ENCODE data around the gene EPHB1.

The EPHB1 gene

DNA sequence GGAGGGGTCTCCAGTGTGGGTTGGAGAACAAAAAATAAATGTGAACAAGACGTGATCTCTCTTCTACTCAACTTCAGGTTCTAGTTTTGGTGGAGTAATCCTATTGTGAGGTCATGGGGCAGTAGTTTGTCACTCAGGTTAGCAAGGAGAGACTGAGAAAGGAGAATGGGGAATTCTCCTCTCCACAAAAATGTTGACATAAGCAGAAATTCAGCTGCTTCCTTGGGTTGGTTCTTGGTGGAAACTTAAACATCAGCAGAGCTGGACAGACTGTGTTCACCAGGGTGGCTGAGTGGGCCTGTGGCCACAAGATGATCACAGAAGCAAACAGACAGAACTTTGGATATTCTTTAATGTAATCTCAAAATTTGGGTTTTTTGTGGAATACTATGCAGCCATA is 78.7 kb downstream of the EPHB1 start:
- TF ChIP-seq, protein P1, sequence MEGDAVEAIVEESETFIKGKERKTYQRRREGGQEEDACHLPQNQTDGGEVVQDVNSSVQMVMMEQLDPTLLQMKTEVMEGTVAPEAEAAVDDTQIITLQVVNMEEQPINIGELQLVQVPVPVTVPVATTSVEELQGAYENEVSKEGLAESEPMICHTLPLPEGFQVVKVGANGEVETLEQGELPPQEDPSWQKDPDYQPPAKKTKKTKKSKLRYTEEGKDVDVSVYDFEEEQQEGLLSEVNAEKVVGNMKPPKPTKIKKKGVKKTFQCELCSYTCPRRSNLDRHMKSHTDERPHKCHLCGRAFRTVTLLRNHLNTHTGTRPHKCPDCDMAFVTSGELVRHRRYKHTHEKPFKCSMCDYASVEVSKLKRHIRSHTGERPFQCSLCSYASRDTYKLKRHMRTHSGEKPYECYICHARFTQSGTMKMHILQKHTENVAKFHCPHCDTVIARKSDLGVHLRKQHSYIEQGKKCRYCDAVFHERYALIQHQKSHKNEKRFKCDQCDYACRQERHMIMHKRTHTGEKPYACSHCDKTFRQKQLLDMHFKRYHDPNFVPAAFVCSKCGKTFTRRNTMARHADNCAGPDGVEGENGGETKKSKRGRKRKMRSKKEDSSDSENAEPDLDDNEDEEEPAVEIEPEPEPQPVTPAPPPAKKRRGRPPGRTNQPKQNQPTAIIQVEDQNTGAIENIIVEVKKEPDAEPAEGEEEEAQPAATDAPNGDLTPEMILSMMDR (IDR thresholded peaks at IDR 0.05; ENCODE audit: borderline replicate concordance, insufficient read depth, low read depth, low read length): no peak
- H3K4me3 ChIP-seq (ENCODE audit: low read depth, low read length): no peak overlapping the region

DNA sequence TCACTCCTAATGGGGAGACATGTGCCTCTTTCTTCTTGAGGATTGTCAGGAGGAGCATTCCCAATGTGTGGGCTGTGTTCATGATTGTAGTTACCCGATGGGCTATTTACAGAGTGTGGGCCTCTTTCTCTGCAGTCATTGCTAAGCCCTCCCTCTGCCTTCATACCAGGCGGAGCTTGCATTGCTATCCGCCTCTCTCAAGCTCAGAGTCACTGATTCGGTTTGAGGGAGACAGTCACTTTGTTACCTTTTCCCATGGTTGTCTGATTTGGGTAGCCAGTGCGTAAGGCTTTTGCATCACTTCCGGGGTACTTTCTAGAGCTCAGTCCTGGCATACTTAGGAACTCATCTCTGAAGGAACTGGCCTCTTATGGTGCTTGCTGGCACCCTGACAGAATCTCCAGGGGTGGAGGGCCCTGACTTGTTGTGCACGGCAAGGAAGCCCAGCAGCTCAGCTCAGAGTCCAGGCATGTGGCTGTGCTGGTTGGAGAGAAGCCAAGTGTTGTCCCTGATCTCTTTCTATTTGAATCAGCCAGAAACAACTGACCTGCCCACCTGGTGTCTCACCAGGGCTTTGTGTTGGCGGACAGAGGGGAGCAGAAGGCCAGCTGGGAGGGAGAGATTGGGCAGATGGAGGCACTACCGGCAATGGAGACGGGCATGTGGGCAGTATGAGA is 79.8 kb downstream of the EPHB1 start:
- TF ChIP-seq, protein P1 (IDR thresholded peaks at IDR 0.05; ENCODE audit: borderline replicate concordance, insufficient read depth, low read depth, low read length): no peak
- H3K4me3 ChIP-seq (ENCODE audit: low read depth, low read length): no peak overlapping the region

DNA sequence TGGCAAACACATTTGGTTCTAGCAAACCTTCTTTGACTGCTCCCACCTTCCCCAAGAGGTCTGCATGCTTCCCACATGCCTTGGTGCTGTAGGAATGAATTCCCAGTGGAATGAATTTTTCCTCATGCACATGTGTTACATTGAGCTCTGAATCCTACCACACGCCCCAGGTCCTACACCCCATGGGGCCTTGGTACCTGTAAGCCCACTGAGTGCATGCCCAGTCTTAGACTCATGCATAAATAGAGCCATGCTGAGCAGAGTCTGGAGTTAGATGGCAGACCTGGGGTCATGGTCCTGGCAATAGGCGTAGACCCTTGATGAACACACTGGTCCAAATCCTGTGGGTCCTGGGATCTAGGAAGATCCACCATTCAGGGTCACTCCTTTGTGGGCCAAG is 81.8 kb downstream of the EPHB1 start:
- no peak overlapping the region for H3K4me3 ChIP-seq (ENCODE audit: low read depth, low read length)
- TF ChIP-seq, protein P1 (IDR thresholded peaks at IDR 0.05; ENCODE audit: borderline replicate concordance, insufficient read depth, low read depth, low read length): no peak

DNA sequence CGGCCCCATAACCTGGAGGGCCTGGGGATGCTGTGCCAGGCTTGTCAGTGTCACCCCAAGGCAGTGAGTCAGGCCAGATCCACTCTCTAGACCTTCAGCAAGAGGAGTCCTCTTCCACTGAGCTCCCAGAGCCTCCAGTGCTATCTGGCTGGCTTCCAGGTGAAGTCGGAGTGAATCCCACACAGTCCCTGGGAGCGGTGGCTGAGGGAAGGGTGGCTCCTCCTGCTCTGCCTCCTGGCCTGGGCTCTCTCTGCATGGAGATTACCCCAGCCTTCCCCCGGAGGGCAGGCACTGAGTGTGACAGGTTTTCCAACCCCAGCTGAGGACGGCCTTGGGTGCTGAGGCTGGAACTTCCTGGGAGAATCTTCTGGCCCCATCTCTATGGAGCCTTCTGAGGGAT is 82.7 kb downstream of the EPHB1 start:
- TF ChIP-seq, protein P1 (IDR thresholded peaks at IDR 0.05; ENCODE audit: borderline replicate concordance, insufficient read depth, low read depth, low read length): no peak
- no peak overlapping the region for H3K4me3 ChIP-seq (ENCODE audit: low read depth, low read length)

DNA sequence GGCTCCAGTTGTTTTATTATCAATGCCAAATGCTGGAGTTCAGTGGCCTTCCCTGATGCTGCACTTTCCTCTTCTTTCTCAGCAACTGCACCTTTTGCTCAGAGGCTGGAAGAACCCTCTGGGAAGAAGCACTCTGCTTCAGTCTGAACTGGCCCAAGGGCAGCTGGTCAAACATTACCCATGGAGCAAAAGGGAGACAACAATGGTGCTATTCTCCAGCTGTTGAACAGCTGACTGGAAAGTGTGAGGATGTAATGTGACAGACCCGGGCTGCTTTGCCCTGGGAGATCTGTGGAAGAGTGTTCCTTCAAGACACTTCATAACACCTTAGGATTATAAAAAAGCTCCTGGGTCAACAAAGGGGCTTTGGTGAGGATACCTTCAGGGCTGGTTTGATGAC is 84.9 kb downstream of the EPHB1 start:
- TF ChIP-seq, protein P1 (IDR thresholded peaks at IDR 0.05; ENCODE audit: borderline replicate concordance, insufficient read depth, low read depth, low read length): no peak
- H3K4me3 ChIP-seq (ENCODE audit: low read depth, low read length): no peak overlapping the region

DNA sequence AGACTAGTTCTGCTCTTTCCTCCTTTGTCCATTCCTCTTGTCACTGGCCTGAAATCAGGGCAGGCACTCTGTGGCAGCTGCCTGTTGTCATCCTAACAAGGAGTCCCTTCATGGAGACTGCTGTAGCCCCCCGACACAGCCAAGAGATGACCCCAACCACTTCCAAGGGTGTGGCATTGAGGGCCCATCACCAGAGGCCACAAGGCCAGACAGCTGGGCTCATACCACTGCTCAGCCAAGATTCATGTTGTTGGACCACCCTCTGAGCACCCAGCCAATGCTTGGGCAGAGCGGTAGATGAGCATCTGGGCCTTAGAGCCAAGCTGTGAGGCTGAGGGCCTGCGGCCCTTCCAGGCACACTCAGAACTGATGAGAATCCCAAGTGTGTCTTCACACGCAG is 85.4 kb downstream of the EPHB1 start:
- TF ChIP-seq, protein P1 (IDR thresholded peaks at IDR 0.05; ENCODE audit: borderline replicate concordance, insufficient read depth, low read depth, low read length): no peak
- no peak overlapping the region for H3K4me3 ChIP-seq (ENCODE audit: low read depth, low read length)

DNA sequence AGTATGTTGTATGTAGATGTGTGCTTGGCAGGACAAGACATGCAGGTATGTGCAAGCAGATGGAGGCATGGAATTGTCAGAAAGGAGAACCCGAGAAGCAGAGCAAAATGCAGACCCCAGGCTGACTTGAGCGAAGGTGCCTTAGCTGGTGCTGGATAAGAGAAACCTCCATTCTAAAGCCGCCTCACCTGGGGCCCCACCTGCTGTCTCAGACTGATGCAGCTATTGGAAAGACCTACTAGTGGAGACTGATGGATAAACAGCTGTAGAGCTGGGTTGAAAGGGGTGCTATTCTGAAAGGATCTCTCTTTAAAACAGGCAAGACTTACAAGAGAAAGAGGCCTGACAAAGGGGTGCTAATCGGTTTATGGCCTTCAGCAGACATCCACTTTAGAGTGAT is 86.2 kb downstream of the EPHB1 start:
- no peak overlapping the region for H3K4me3 ChIP-seq (ENCODE audit: low read depth, low read length)
- TF ChIP-seq, protein P1 (IDR thresholded peaks at IDR 0.05; ENCODE audit: borderline replicate concordance, insufficient read depth, low read depth, low read length): no peak
